Ovary (tissue), 9 donors: ENCODE data around the gene KIF6. TPM values are rescaled to one million over a fixed set of nuclear protein-coding genes. Genes with fewer than 3 reads are reported as not detected.
A peak's percentile ranks its signal among the peaks of the same experiment; 100 is the strongest.

Source experiments
- DNase-seq, 5 donors: peaks; one replicate each; pipeline ENCODE4 v3.0.0-alpha.2; 2019 to 2020
- H3K27ac ChIP-seq, 2 donors: fragments of 200-600 bp; one replicate each; pipeline versions ENCODE4 v1.5.1 to v1.8.0; 2019 to 2022
- H3K27me3 ChIP-seq: fragments of 200-600 bp; one replicate; pipeline ENCODE4 v1.8.0; 2022
- H3K36me3 ChIP-seq: fragments of 200-600 bp; sonication (generic); one replicate; pipeline ENCODE4 v1.5.1; 2019
- H3K4me1 ChIP-seq: one replicate; pipeline ENCODE4 v1.8.1; 2013; ENCODE audit warnings: mild to moderate bottlenecking, moderate library complexity; ENCODE audit not compliant: insufficient read depth
- H3K4me3 ChIP-seq: fragments of 200-600 bp; sonication (generic); one replicate; pipeline ENCODE4 v1.5.1; 2017
- H3K9me3 ChIP-seq, 2 donors: fragments of 200-600 bp in 1 of 2; sonication (generic) in 1 of 2; one replicate each; pipeline versions ENCODE4 v1.5.1 to v1.8.1; 2013 to 2019; ENCODE audit warnings: mild to moderate bottlenecking in 1 of 2, moderate library complexity in 1 of 2
- EP300 ChIP-seq: sonication (generic); formaldehyde crosslinking; IDR thresholded peaks from one replicate; pipeline ENCODE4 v1.6.1; 2017; ENCODE audit warnings: antibody characterized with exemption
- POLR2A ChIP-seq: fragments of 450-650 bp; IDR thresholded peaks from one replicate; pipeline ENCODE4 v1.6.1; 2017; ENCODE audit warnings: antibody characterized with exemption, mild to moderate bottlenecking, moderate library complexity
- WGBS, 3 donors: extraction: QIAGEN DNeasy Blood & Tissue Kit in 1 of 3; methylation state at CpG; one replicate each; pipeline versions ENCODE4 v1.1.5 to v1.1.7; 2013 to 2017; 5-methylcytosine and 5-hydroxymethylcytosine counted together
- intact Hi-C, 4 donors: fragments of 100-400 bp; cut with DNase I; formaldehyde crosslinking; loops; one replicate each; pipeline versions ENCODE4 v1.11.0 to v1.15.1; 2022 to 2023
- polyA plus RNA-seq, 2 donors: library from polyadenylated mRNA; stranded (reverse); fragments of 200-250 nt in 1 of 2; fragments of 350-450 nt in 1 of 2; fragmentation: Illumina TruSeq in 1 of 2; extraction: RNeasy Lipid Tissue Mini Kit (QIAGEN cat#74804) in 1 of 2; gene quantifications; one replicate each; pipeline ENCODE4 v1.2.3, GENCODE V29; 2013 to 2014
- total RNA-seq, 7 donors: library from RNA; depleted of rRNA in 2 of 7; stranded (reverse); fragments of >200 nt in 2 of 7; fragmentation: NEBNext Ultra II Directional in 3 of 7; extraction: Animal tissue kit (Norgen Biotek cat#: 25700) in 3 of 7; gene quantifications; one replicate each; pipeline versions ENCODE4 v1.1.0 to v1.2.4, GENCODE V29; 2016 to 2023
- TF ChIP-seq, protein P1 (sequence below), 3 donors: fragments of 450-650 bp in 2 of 3; fragments of 200-600 bp in 1 of 3; IDR thresholded peaks; one replicate each; pipeline versions ENCODE4 v1.5.1 to v1.8.0; 2016 to 2022; ENCODE audit warnings: antibody characterized with exemption in 3 of 3, mild to moderate bottlenecking in 1 of 3
- donor health status: DM: no; HTN: no; CAD: no; lungs with moderate emphysema.
- donor health status: DM: no; HTN: no; CAD: no.
- donor health status: Bipolar disorder and iron deficiency.
- donor health status: DM: yes; HTN: yes; CAD: no.
- donor health status: DM: no; HTN: no; CAD: no.
- donor health status: DM: yes; HTN: yes; CAD: no.

Gene KIF6
- total and polyA plus RNA-seq, 9 donors, result 0.12 to 2.1 (median 0.82) TPM

GRCh38 chr6:39302669-39303424 lies 422.4 kb downstream of the KIF6 start:
- intact Hi-C loops, result loop anchor here in 2 of 4 donors (2.0 to 10.0 kb wide), 3 partner anchors 136 to 428 kb away; no protein-coding TSS in a partner anchor

GRCh38 chr6:39302011-39302410 lies 423.2 kb downstream of the KIF6 start:
- Histone ChIP-seq H3K27ac (no peak overlapping the region), H3K9me3 (no peaks in the 10 kb centered on the region), H3K27me3 (no peaks in the 10 kb centered on the region), H3K4me1 (no peaks in the 10 kb centered on the region), H3K36me3 (no peaks in the 10 kb centered on the region), H3K4me3 (no peak overlapping the region)
- DNase-seq, result no peak
- intact Hi-C loops, result loop anchor here in 2 of 4 donors (2.0 to 10.0 kb wide), 3 partner anchors 135 to 427 kb away; no protein-coding TSS in a partner anchor
- WGBS, 3 donors, result 94 to 97% (median 94%) methylated on average over 2 of the region's 2 CpGs
- TF ChIP-seq, protein P1, sequence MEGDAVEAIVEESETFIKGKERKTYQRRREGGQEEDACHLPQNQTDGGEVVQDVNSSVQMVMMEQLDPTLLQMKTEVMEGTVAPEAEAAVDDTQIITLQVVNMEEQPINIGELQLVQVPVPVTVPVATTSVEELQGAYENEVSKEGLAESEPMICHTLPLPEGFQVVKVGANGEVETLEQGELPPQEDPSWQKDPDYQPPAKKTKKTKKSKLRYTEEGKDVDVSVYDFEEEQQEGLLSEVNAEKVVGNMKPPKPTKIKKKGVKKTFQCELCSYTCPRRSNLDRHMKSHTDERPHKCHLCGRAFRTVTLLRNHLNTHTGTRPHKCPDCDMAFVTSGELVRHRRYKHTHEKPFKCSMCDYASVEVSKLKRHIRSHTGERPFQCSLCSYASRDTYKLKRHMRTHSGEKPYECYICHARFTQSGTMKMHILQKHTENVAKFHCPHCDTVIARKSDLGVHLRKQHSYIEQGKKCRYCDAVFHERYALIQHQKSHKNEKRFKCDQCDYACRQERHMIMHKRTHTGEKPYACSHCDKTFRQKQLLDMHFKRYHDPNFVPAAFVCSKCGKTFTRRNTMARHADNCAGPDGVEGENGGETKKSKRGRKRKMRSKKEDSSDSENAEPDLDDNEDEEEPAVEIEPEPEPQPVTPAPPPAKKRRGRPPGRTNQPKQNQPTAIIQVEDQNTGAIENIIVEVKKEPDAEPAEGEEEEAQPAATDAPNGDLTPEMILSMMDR (IDR thresholded peaks at IDR 0.05), result no peak
- TF ChIP-seq EP300 (no peak), POLR2A (no peak)

More at GRCh38 chr6:39302669-39303424, 422.4 kb downstream of the KIF6 start:
- TF ChIP-seq POLR2A, result no peak
- TF ChIP-seq, protein P1 (IDR thresholded peaks at IDR 0.05), result peak; percentile 71 to 84 (median 78)
- no peak for TF ChIP-seq EP300
- peak; percentile 69 to 84 (median 83) for DNase-seq
- no peak overlapping the region for H3K4me3 ChIP-seq
- no peaks in the 10 kb centered on the region for H3K4me1 ChIP-seq
- 5 to 9% (median 6%) methylated on average over 11 of the region's 11 CpGs for WGBS, 3 donors
- no peaks in the 10 kb centered on the region for H3K36me3 ChIP-seq
- no peaks in the 10 kb centered on the region for H3K27me3 ChIP-seq
- H3K9me3 ChIP-seq, result no peaks in the 10 kb centered on the region
- no peak overlapping the region for H3K27ac ChIP-seq

GRCh38 chr6:39301606-39302005 lies 423.6 kb downstream of the KIF6 start:
- no peak overlapping the region for H3K27ac ChIP-seq
- intact Hi-C loops, result loop anchor here in 2 of 4 donors (2.0 to 10.0 kb wide), 3 partner anchors 135 to 427 kb away; no protein-coding TSS in a partner anchor
- no peaks in the 10 kb centered on the region for H3K9me3 ChIP-seq
- TF ChIP-seq, protein P1 (IDR thresholded peaks at IDR 0.05), result no peak
- TF ChIP-seq POLR2A (no peak), EP300 (no peak)
- no peak overlapping the region for H3K4me3 ChIP-seq
- H3K27me3 ChIP-seq, result no peaks in the 10 kb centered on the region
- no peaks in the 10 kb centered on the region for H3K36me3 ChIP-seq
- no peak for DNase-seq
- 48 to 74% (median 70%) methylated on average over 7 of the region's 7 CpGs for WGBS, 3 donors
- no peaks in the 10 kb centered on the region for H3K4me1 ChIP-seq

DNA sequence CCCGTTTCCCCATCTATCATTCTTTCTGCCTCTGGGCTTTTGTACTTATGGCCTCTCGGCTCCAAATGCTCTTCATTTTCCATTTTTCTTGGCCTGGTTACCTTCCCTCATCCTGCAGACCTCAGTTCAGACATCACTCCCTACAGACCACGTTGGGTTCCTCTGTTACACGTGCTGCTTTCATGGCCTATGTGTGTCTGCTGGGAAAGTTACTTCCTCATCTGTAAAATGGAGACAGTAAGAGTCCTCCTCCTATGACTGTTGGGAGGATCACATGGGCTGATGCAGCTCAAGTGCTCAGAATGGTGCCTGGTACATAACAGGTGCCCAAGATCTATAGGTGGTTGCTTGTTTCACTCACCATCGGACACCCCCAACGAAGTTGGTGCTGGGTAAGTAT lies 424.5 kb downstream of the KIF6 start:
- Histone ChIP-seq H3K4me3 (no peak overlapping the region), H3K4me1 (no peaks in the 10 kb centered on the region), H3K9me3 (no peaks in the 10 kb centered on the region), H3K36me3 (no peaks in the 10 kb centered on the region), H3K27me3 (no peaks in the 10 kb centered on the region), H3K27ac (no peak overlapping the region)
- intact Hi-C loops, result loop anchor here in 1 of 4 donors (10.0 kb wide), 1 partner anchor 426 kb away; no protein-coding TSS in a partner anchor
- TF ChIP-seq EP300, result no peak
- no peak for DNase-seq
- WGBS, 3 donors, result 75 to 94% (median 88%) methylated on average over 6 of the region's 6 CpGs

GRCh38 chr6:39298061-39298460 lies 427.1 kb downstream of the KIF6 start:
- Histone ChIP-seq H3K27me3 (no peaks in the 10 kb centered on the region), H3K4me3 (no peak overlapping the region), H3K36me3 (no peaks in the 10 kb centered on the region), H3K4me1 (no peaks in the 10 kb centered on the region), H3K27ac (no peak overlapping the region), H3K9me3 (no peaks in the 10 kb centered on the region)
- TF ChIP-seq, protein P1 (IDR thresholded peaks at IDR 0.05), result no peak
- TF ChIP-seq POLR2A (no peak), EP300 (no peak)
- DNase-seq, result no peak
- WGBS, 3 donors, result 77% methylated on average over 10 of the region's 10 CpGs
- intact Hi-C loops, result no loop called here
